ENCODE results near the gene MAGI2. TPM values are rescaled to one million over a fixed set of nuclear protein-coding genes. Genes with fewer than 3 reads are reported as not detected.
A peak's percentile ranks its signal among the peaks of the same experiment; 100 is the strongest.

Gene MAGI2
- total RNA-seq, 1 experiment from 2014 or later = 0.52 TPM

- no peak for TF ChIP-seq CTCF (IDR thresholded peaks at IDR 0.05; ENCODE audit: unreplicated experiment)
- no TSS peak for BruUV-seq (replicated peaks)
- Mint-ChIP-seq H3K27me3 (ENCODE audit: unreplicated experiment) (no peaks in the 10 kb centered on the region), H3K27ac (ENCODE audit: unreplicated experiment) (no peak overlapping the region), H3K4me1 (ENCODE audit: low read depth, unreplicated experiment) (no peaks in the 10 kb centered on the region), H3K4me3 (ENCODE audit: low read depth, unreplicated experiment) (no peak overlapping the region), H3K9me3 (ENCODE audit: low read depth, unreplicated experiment) (no peaks in the 10 kb centered on the region), H3K36me3 (ENCODE audit: insufficient read depth, unreplicated experiment) (no peaks in the 10 kb centered on the region)
- intact Hi-C loops (cut with micrococcal nuclease; ENCODE audit: unreplicated experiment) = no loop called here
- CTCF ChIA-PET = no interaction called here
- no peak for DNase-seq
These were observed 774.2 kb downstream of the MAGI2 start for GRCh38 chr7:78679112-78679876.

- intact Hi-C loops (cut with micrococcal nuclease; ENCODE audit: unreplicated experiment) = no loop called here
- DNase-seq = no peak
- Mint-ChIP-seq H3K27me3 (ENCODE audit: unreplicated experiment) (no peaks in the 10 kb centered on the region), H3K4me1 (ENCODE audit: low read depth, unreplicated experiment) (no peaks in the 10 kb centered on the region), H3K4me3 (ENCODE audit: low read depth, unreplicated experiment) (no peak overlapping the region), H3K36me3 (ENCODE audit: insufficient read depth, unreplicated experiment) (no peaks in the 10 kb centered on the region), H3K9me3 (ENCODE audit: low read depth, unreplicated experiment) (no peaks in the 10 kb centered on the region), H3K27ac (ENCODE audit: unreplicated experiment) (no peak overlapping the region)
- TF ChIP-seq CTCF (IDR thresholded peaks at IDR 0.05; ENCODE audit: unreplicated experiment) = no peak
- BruUV-seq (replicated peaks) = no TSS peak
- CTCF ChIA-PET = no interaction called here
These were observed 776.1 kb downstream of the MAGI2 start for GRCh38 chr7:78677391-78677790.

- Mint-ChIP-seq H3K4me3 (ENCODE audit: low read depth, unreplicated experiment) (no peak overlapping the region), H3K4me1 (ENCODE audit: low read depth, unreplicated experiment) (no peaks in the 10 kb centered on the region), H3K36me3 (ENCODE audit: insufficient read depth, unreplicated experiment) (no peaks in the 10 kb centered on the region), H3K27ac (ENCODE audit: unreplicated experiment) (no peak overlapping the region), H3K27me3 (ENCODE audit: unreplicated experiment) (no peaks in the 10 kb centered on the region), H3K9me3 (ENCODE audit: low read depth, unreplicated experiment) (no peaks in the 10 kb centered on the region)
- DNase-seq = no peak
- intact Hi-C loops (cut with micrococcal nuclease; ENCODE audit: unreplicated experiment) = no loop called here
- CTCF ChIA-PET = no interaction called here
- TF ChIP-seq CTCF (IDR thresholded peaks at IDR 0.05; ENCODE audit: unreplicated experiment) = no peak
- BruUV-seq (replicated peaks) = no TSS peak
These were observed 778.0 kb downstream of the MAGI2 start for GRCh38 chr7:78675511-78675910.

GRCh38 chr7:78673272-78673671, 780.2 kb downstream of the MAGI2 start:
- no peaks in the 10 kb centered on the region for H3K4me1 Mint-ChIP-seq (ENCODE audit: low read depth, unreplicated experiment)
- intact Hi-C loops (cut with micrococcal nuclease; ENCODE audit: unreplicated experiment) = no loop called here
- DNase-seq = peak; percentile 18
- peaks cover 3% of the 10 kb centered on the region for H3K9me3 Mint-ChIP-seq (ENCODE audit: low read depth, unreplicated experiment)
- H3K4me3 Mint-ChIP-seq (ENCODE audit: low read depth, unreplicated experiment) = no peak overlapping the region
- TF ChIP-seq CTCF (IDR thresholded peaks at IDR 0.05; ENCODE audit: unreplicated experiment) = no peak
- no peaks in the 10 kb centered on the region for H3K36me3 Mint-ChIP-seq (ENCODE audit: insufficient read depth, unreplicated experiment)
- no peaks in the 10 kb centered on the region for H3K27me3 Mint-ChIP-seq (ENCODE audit: unreplicated experiment)
- no TSS peak for BruUV-seq (replicated peaks)
- CTCF ChIA-PET = no interaction called here
- H3K27ac Mint-ChIP-seq (ENCODE audit: unreplicated experiment) = no peak overlapping the region
